OCI-LY3 (cell line): ENCODE measurements around the gene HEXIM2.

Experiments
- H2AFZ ChIP-seq: fragments of 200-600, 300-600 bp; shearing (Covaris generic); 2 replicates; pipeline ENCODE4 v1.6.0; 2014; ENCODE audit warnings: antibody characterized with exemption, low read depth, low read length
- H3K27ac ChIP-seq: fragments of 200-600, 300-600 bp; sonication (generic); 2 replicates; pipeline ENCODE4 v1.5.1; 2014; ENCODE audit warnings: mild to moderate bottlenecking, low read length, moderate library complexity, mixed read lengths
- H3K27me3 ChIP-seq: fragments of 200-600, 300-600 bp; sonication (generic); 2 replicates; pipeline ENCODE4 v1.6.1; 2014; ENCODE audit warnings: low read depth, low read length, mixed read lengths
- H3K36me3 ChIP-seq: fragments of 200-600, 300-600 bp; sonication (generic); replicated peaks from 2 replicates; pipeline ENCODE3; 2014; ENCODE audit warnings: low read depth, low read length, mixed read lengths
- H3K4me1 ChIP-seq: fragments of 300-600, 200-600 bp; sonication (generic); 2 replicates; pipeline ENCODE4 v1.6.1; 2014; ENCODE audit warnings: low read length, mixed read lengths
- H3K4me2 ChIP-seq: fragments of 200-600, 300-600 bp; sonication (generic); 2 replicates; pipeline ENCODE4 v1.6.1; 2014; ENCODE audit warnings: low read length, mixed read lengths
- H3K4me3 ChIP-seq: fragments of 300-600, 200-600 bp; sonication (generic); 2 replicates; pipeline ENCODE4 v1.5.1; 2014; ENCODE audit warnings: antibody characterized with exemption, mild to moderate bottlenecking, low read length, moderate library complexity
- H3K79me2 ChIP-seq: fragments of 300-600, 200-600 bp; shearing (Covaris generic); 2 replicates; pipeline ENCODE4 v1.6.1; 2014; ENCODE audit warnings: mild to moderate bottlenecking, low read length, mixed read lengths
- H3K9ac ChIP-seq: fragments of 300-600, 200-600 bp; shearing (Covaris generic); 2 replicates; pipeline ENCODE4 v1.6.0; 2014; ENCODE audit warnings: mild to moderate bottlenecking, low read length, moderate library complexity
- H3K9me3 ChIP-seq: fragments of 200-600, 300-600 bp; shearing (Covaris generic); 2 replicates; pipeline ENCODE4 v1.6.1; 2014; ENCODE audit warnings: low read length, mixed read lengths; ENCODE audit not compliant: insufficient read depth
- H4K20me1 ChIP-seq: fragments of 200-600, 300-600 bp; sonication (generic); 2 replicates; pipeline ENCODE4 v1.6.1; 2016; ENCODE audit warnings: low read length, mixed read lengths; ENCODE audit not compliant: insufficient read depth
- CTCF ChIP-seq: fragments of 200-600, 300-600 bp; sonication (generic); IDR thresholded peaks from 2 replicates; pipeline ENCODE4 v1.5.1; 2014; ENCODE audit warnings: antibody characterized with exemption, low read length, low read depth
- EZH2phosphoT487 ChIP-seq: fragments of 200-600 bp; shearing (Covaris generic); IDR thresholded peaks from 2 replicates; pipeline ENCODE4 v1.6.1; 2018; ENCODE audit warnings: antibody characterized with exemption, mixed run types, low read depth

Gene HEXIM2

GRCh38 chr17:45125509-45125908, 36.2 kb upstream of the HEXIM2 start:
- H3K27ac ChIP-seq = no peak overlapping the region
- H3K9ac ChIP-seq = no peak overlapping the region

GRCh38 chr17:45127207-45127547, 34.5 kb upstream of the HEXIM2 start:
- TF ChIP-seq EZH2phosphoT487 (no peak), CTCF (no peak)
- Histone ChIP-seq H3K4me1 (peaks cover 7% of the 10 kb centered on the region; the same call in 1 of the 2 replicates), H3K9ac (no peak overlapping the region), H2AFZ (no peak overlapping the region), H3K79me2 (no peaks in the 10 kb centered on the region), H3K4me3 (no peak overlapping the region), H3K36me3 (no peaks in the 10 kb centered on the region), H3K27ac (no peak overlapping the region), H4K20me1 (no peaks in the 10 kb centered on the region), H3K4me2 (no peak overlapping the region), H3K9me3 (no peaks in the 10 kb centered on the region), H3K27me3 (no peaks in the 10 kb centered on the region; the same call in 1 of the 2 replicates)

More at GRCh38 chr17:45125509-45125908, 36.2 kb upstream of the HEXIM2 start:
- no peaks in the 10 kb centered on the region for H3K9me3 ChIP-seq
- H3K27me3 ChIP-seq = no peaks in the 10 kb centered on the region; the same call in 1 of the 2 replicates
- no peak for TF ChIP-seq EZH2phosphoT487
- no peak for TF ChIP-seq CTCF
- H3K36me3 ChIP-seq = no peaks in the 10 kb centered on the region
- H4K20me1 ChIP-seq = no peaks in the 10 kb centered on the region
- peaks cover 4% of the 10 kb centered on the region; the same call in 1 of the 2 replicates for H3K4me1 ChIP-seq
- no peak overlapping the region for H2AFZ ChIP-seq
- H3K79me2 ChIP-seq = no peaks in the 10 kb centered on the region
- H3K4me3 ChIP-seq = no peak overlapping the region
- no peak overlapping the region for H3K4me2 ChIP-seq

GRCh38 chr17:45127548-45128300, 34.0 kb upstream of the HEXIM2 start:
- peaks cover 7% of the 10 kb centered on the region; the same call in 1 of the 2 replicates for H3K4me1 ChIP-seq

GRCh38 chr17:45128331-45128730, 33.3 kb upstream of the HEXIM2 start:
- Histone ChIP-seq H4K20me1 (no peaks in the 10 kb centered on the region), H3K9me3 (no peaks in the 10 kb centered on the region), H3K4me3 (no peak overlapping the region), H3K27ac (no peak overlapping the region), H3K9ac (no peak overlapping the region), H3K4me1 (peaks cover 7% of the 10 kb centered on the region; the same call in 1 of the 2 replicates), H3K79me2 (no peaks in the 10 kb centered on the region), H3K4me2 (no peak overlapping the region), H2AFZ (no peak overlapping the region), H3K36me3 (no peaks in the 10 kb centered on the region), H3K27me3 (no peaks in the 10 kb centered on the region; the same call in 1 of the 2 replicates)
- TF ChIP-seq EZH2phosphoT487 = no peak
- TF ChIP-seq CTCF = no peak

More at GRCh38 chr17:45127548-45128300, 34.0 kb upstream of the HEXIM2 start:
- Histone ChIP-seq H3K27ac (no peak overlapping the region), H3K4me3 (no peak overlapping the region), H3K9me3 (no peaks in the 10 kb centered on the region), H3K4me2 (no peak overlapping the region), H3K79me2 (no peaks in the 10 kb centered on the region), H4K20me1 (no peaks in the 10 kb centered on the region), H3K36me3 (no peaks in the 10 kb centered on the region), H2AFZ (no peak overlapping the region), H3K9ac (no peak overlapping the region), H3K27me3 (no peaks in the 10 kb centered on the region; the same call in 1 of the 2 replicates)
- no peak for TF ChIP-seq EZH2phosphoT487
